IMR-90 (cell line): ENCODE results near the gene ANKRD6. TPM values are rescaled to one million over a fixed set of nuclear protein-coding genes. Genes with fewer than 3 reads are reported as not detected.

Source experiments
- ATAC-seq: fragments of 200-7000 bp; cut with Tn5 transposase; 2 replicates; pipeline ENCODE4 v1.9.1; 2020; ENCODE audit warnings: low read depth, mild to moderate bottlenecking, moderate library complexity
- BruUV-seq: library from RNA; stranded (reverse); fragments of 400-500 nt; replicated peaks from 2 replicates; lab custom pipeline; 2021; lab: Mats Ljungman, UMichigan
- CTCF ChIA-PET: fragments of 300-600 bp; formaldehyde crosslinking; extraction: SDS; loops from one replicate; lab custom pipeline; 2021; ENCODE audit warnings: antibody characterized with exemption; lab: Yijun Ruan, JAX
- POLR2A ChIA-PET: fragments of 300-600 bp; sonication (Branson Sonifier 250); formaldehyde crosslinking; loops from one replicate; lab custom pipeline; 2022; ENCODE audit warnings: antibody characterized with exemption; ENCODE audit not compliant: unreplicated experiment; lab: Charles Lee
- DNase-seq: peaks from one replicate; pipeline ENCODE4 v3.0.0; 2013
- H2AFZ ChIP-seq: replicated peaks from 2 replicates; pipeline ENCODE3; 2013; ENCODE audit warnings: low read length, mild to moderate bottlenecking; ENCODE audit not compliant: poor library complexity
- H2AK5ac ChIP-seq: 2 replicates; pipeline ENCODE4 v1.6.1; 2013; ENCODE audit warnings: low read depth, low read length, inconsistent platforms
- H2AK9ac ChIP-seq: replicated peaks from 2 replicates; pipeline ENCODE3; 2013; ENCODE audit warnings: mild to moderate bottlenecking, low read depth, low read length, moderate library complexity; ENCODE audit not compliant: poor library complexity
- H2BK120ac ChIP-seq: 2 replicates; pipeline ENCODE4 v1.6.1; 2013; ENCODE audit warnings: low read depth, low read length, inconsistent platforms
- H2BK15ac ChIP-seq: 3 replicates; pipeline ENCODE4 v1.6.1; 2013; ENCODE audit warnings: low read depth, low read length, inconsistent platforms
- H2BK20ac ChIP-seq: 2 replicates; pipeline ENCODE4 v1.6.1; 2013; ENCODE audit warnings: low read depth, mild to moderate bottlenecking, inconsistent platforms, low read length, moderate library complexity
- H2BK5ac ChIP-seq: 2 replicates; pipeline ENCODE4 v1.6.1; 2013; ENCODE audit warnings: mild to moderate bottlenecking, low read depth, low read length, inconsistent platforms; ENCODE audit not compliant: poor library complexity, severe bottlenecking
- H3K14ac ChIP-seq: replicated peaks from 2 replicates; pipeline ENCODE4 v1.6.1; 2013; ENCODE audit warnings: low read depth, low read length, inconsistent platforms
- H3K18ac ChIP-seq: 2 replicates; pipeline ENCODE4 v1.6.1; 2013; ENCODE audit warnings: low read depth, low read length, control low read depth
- H3K23ac ChIP-seq: 2 replicates; pipeline ENCODE4 v1.6.1; 2013; ENCODE audit warnings: low read depth, low read length, inconsistent platforms
- H3K27ac ChIP-seq: 2 replicates; pipeline ENCODE4 v1.5.1; 2013; ENCODE audit warnings: mild to moderate bottlenecking, control low read depth, low read length; ENCODE audit not compliant: insufficient read depth
- H3K27me3 ChIP-seq: 2 replicates; pipeline ENCODE4 v1.6.1; 2013; ENCODE audit warnings: low read length; ENCODE audit not compliant: control insufficient read depth, insufficient read depth
- H3K36me3 ChIP-seq: 2 replicates; pipeline ENCODE4 v1.6.1; 2013; ENCODE audit warnings: low read length, mixed read lengths; ENCODE audit not compliant: control insufficient read depth, insufficient read depth
- H3K4ac ChIP-seq: 2 replicates; pipeline ENCODE4 v1.6.1; 2013; ENCODE audit warnings: low read depth, low read length, inconsistent platforms
- H3K4me1 ChIP-seq: 2 replicates; pipeline ENCODE4 v1.6.1; 2013; ENCODE audit warnings: low read length, mixed read lengths; ENCODE audit not compliant: control insufficient read depth, insufficient read depth
- H3K4me2 ChIP-seq: 2 replicates; pipeline ENCODE4 v1.6.1; 2013; ENCODE audit warnings: low read depth, mild to moderate bottlenecking, control low read depth, low read length, moderate library complexity
- H3K4me3 ChIP-seq: 2 replicates; pipeline ENCODE4 v1.5.1; 2013; ENCODE audit warnings: low read depth, mild to moderate bottlenecking, control low read depth, low read length, moderate library complexity; ENCODE audit not compliant: insufficient read depth
- H3K56ac ChIP-seq: 2 replicates; pipeline ENCODE4 v1.6.1; 2013; ENCODE audit warnings: low read length, inconsistent platforms; ENCODE audit not compliant: insufficient read depth; ENCODE audit errors: extremely low read depth
- H3K79me1 ChIP-seq, 2 experiments: 2 replicates each; pipeline ENCODE4 v1.6.1; 2013; ENCODE audit warnings: low read length in 2 of 2, inconsistent platforms in 1 of 2, low read depth in 1 of 2
- H3K9ac ChIP-seq: 2 replicates; pipeline ENCODE4 v1.6.1; 2013; ENCODE audit warnings: low read depth, low read length, control low read depth
- H3K9me1 ChIP-seq: 2 replicates; pipeline ENCODE4 v1.6.1; 2013; ENCODE audit warnings: low read length, inconsistent platforms; ENCODE audit not compliant: insufficient read depth
- H3K9me3 ChIP-seq: 2 replicates; pipeline ENCODE4 v1.6.1; 2013; ENCODE audit warnings: low read length; ENCODE audit not compliant: control insufficient read depth, insufficient read depth
- H4K20me1 ChIP-seq: 2 replicates; pipeline ENCODE4 v1.6.1; 2013; ENCODE audit warnings: low read length, inconsistent platforms; ENCODE audit not compliant: insufficient read depth
- H4K5ac ChIP-seq: 2 replicates; pipeline ENCODE4 v1.6.1; 2013; ENCODE audit warnings: mild to moderate bottlenecking, low read depth, low read length, control low read depth
- H4K8ac ChIP-seq, 2 experiments: 2 replicates each; pipeline ENCODE4 v1.6.1; 2013; ENCODE audit warnings: low read depth in 2 of 2, low read length in 2 of 2, control low read depth in 1 of 2, inconsistent platforms in 1 of 2
- H4K91ac ChIP-seq: 2 replicates; pipeline ENCODE4 v1.6.1; 2013; ENCODE audit warnings: low read depth, low read length, inconsistent platforms; ENCODE audit not compliant: insufficient read depth
- BHLHE40 ChIP-seq: fragments of 150-350 bp; IDR thresholded peaks from 2 replicates; pipeline ENCODE4 v1.6.1; 2016; ENCODE audit warnings: mild to moderate bottlenecking, low read depth, low read length
- CHD1 ChIP-seq: IDR thresholded peaks from 2 replicates; pipeline ENCODE4 v1.6.1; 2012; ENCODE audit warnings: low read depth, low read length, improper control_type of control experiment
- FOS ChIP-seq: fragments of 150-350 bp; IDR thresholded peaks from 2 replicates; pipeline ENCODE4 v1.6.1; 2016; ENCODE audit warnings: low read depth, low read length
- MAFK ChIP-seq: IDR thresholded peaks from 2 replicates; pipeline ENCODE4 v1.6.1; 2012; ENCODE audit warnings: low read depth, low read length, improper control_type of control experiment
- MAZ ChIP-seq: IDR thresholded peaks from 2 replicates; pipeline ENCODE4 v1.6.1; 2012; ENCODE audit warnings: low read depth, mild to moderate bottlenecking, low read length, improper control_type of control experiment, moderate library complexity, borderline replicate concordance
- MXI1 ChIP-seq: IDR thresholded peaks from 2 replicates; pipeline ENCODE4 v1.6.1; 2012; ENCODE audit warnings: low read depth, mild to moderate bottlenecking, low read length, moderate library complexity, borderline replicate concordance
- RAD21 ChIP-seq: IDR thresholded peaks from 2 replicates; pipeline ENCODE4 v1.6.1; 2012; ENCODE audit warnings: low read length, improper control_type of control experiment
- RCOR1 ChIP-seq: IDR thresholded peaks from 2 replicates; pipeline ENCODE4 v1.6.1; 2012; ENCODE audit warnings: mild to moderate bottlenecking, low read length, improper control_type of control experiment; ENCODE audit not compliant: insufficient replicate concordance
- SMC3 ChIP-seq: fragments of 150-350 bp; IDR thresholded peaks from 2 replicates; pipeline ENCODE4 v1.6.1; 2016; ENCODE audit warnings: low read depth, mild to moderate bottlenecking, antibody characterized with exemption, low read length, moderate library complexity
- WGBS, 2 experiments: methylation state at CpG; one replicate each; pipeline versions ENCODE4 v1.1.5 to v1.1.7; 2013; ENCODE audit warnings: missing lambda C conversion rate in 2 of 2; ENCODE audit not compliant: insufficient read length in 1 of 2; ENCODE audit errors: extremely low coverage in 2 of 2; 5-methylcytosine and 5-hydroxymethylcytosine counted together
- dilution Hi-C: fragments of 300-500 bp; cut with HindIII; formaldehyde crosslinking; loops from one replicate; pipeline ENCODE4 v1.14.3; 2018; ENCODE audit warnings: low sequenced_read_pairs; ENCODE audit not compliant: unreplicated experiment
- in situ Hi-C: fragments of 300-500 bp; cut with MboI; formaldehyde crosslinking; loops from 3 replicates; pipeline ENCODE4 v1.14.3; 2019; ENCODE audit warnings: low sequenced_read_pairs, inconsistent platforms, mixed read lengths
- intact Hi-C: fragments of 100-400 bp; cut with micrococcal nuclease; formaldehyde crosslinking; loops from 2 replicates; pipeline ENCODE4 v1.10.0; 2022
- polyA plus RNA-seq, 3 experiments: library from polyadenylated mRNA; depleted of rRNA; stranded (reverse); fragments of >200 nt; gene quantifications; 2 replicates each; pipeline ENCODE4 v1.2.3, GENCODE V29; 2012; ENCODE audit warnings: low replicate concordance in 1 of 3
- total RNA-seq: library from RNA; depleted of rRNA; stranded (reverse); fragments of >200 nt; gene quantifications from 2 replicates; pipeline ENCODE4 v1.2.3, GENCODE V29; 2012
- TF ChIP-seq, protein P1 (sequence below): fragments of 150-350 bp; IDR thresholded peaks from 2 replicates; pipeline ENCODE4 v1.6.1; 2016; ENCODE audit warnings: low read depth, mild to moderate bottlenecking, low read length, moderate library complexity, borderline replicate concordance
- TF ChIP-seq, protein P2 (sequence below): conservative IDR thresholded peaks from 2 replicates; pipeline ENCODE4 v1.5.1; 2012; ENCODE audit warnings: mild to moderate bottlenecking, low read depth, low read length, improper control_type of control experiment
- TF ChIP-seq, protein P3 (sequence below): fragments of 150-350 bp; IDR thresholded peaks from 2 replicates; pipeline ENCODE4 v1.6.1; 2017; ENCODE audit warnings: mild to moderate bottlenecking, antibody characterized with exemption, low read length, low read depth

ANKRD6 gene
- total and polyA plus RNA-seq, 2 of the 4 experiments (the other 2 are of a cell fraction): 0.12 to 0.18 TPM

DNA sequence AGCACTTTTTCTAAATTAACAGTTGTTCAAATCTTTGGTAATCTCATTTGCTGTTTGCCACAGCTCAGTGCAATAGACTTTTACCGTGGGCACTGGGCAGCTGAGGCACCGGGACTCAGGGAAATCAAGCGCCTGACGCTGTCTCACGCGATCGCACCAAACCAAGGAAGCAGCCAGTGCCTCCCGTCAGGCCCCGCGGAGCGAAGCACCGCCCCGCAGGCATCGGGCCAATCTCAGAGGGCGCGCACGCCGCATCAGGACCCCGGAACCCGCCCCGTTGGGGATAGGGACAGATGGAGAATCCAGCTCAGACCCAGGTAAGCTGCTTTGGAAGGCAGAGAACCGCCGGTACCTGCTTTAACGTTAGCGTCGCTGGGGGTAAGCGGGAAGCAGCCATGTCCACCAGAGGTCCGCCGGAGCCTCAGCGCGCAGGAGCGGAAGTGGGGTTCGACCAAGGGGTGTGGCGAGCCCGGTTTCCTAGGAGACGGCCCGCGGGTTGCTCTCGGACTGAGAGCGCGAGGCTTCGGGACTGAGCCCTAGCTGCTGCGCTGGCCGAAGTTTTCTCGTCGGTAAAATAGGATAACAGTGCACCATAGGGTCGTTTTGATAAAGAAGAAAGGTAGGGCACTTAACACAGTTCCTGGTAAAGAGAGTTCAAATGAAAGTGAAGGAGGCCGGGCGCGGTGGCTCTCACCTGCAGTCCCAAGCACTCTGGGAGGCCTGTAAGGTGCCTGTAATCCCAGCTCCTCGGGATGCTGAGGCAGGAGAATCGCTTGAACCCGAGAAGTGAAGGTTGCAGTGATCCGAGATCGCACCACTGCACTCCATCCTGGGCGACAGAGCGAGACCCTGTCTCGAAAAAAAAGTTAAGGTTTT, 205.6 kb downstream of the ANKRD6 start, which contains the start of gene LYRM2:
Gene LYRM2 (minus strand): TSS at position 428 of the 876 bp plus-strand sequence. CDS start 31 bp downstream, at position 397.
- H4K20me1 ChIP-seq: no peaks in the 10 kb centered on the region
- CTCF ChIA-PET: interaction anchor here (1.1 kb wide), 1 partner anchor 9 kb away, joined by 4 read pairs; no protein-coding TSS in a partner anchor
- H3K4me1 ChIP-seq: no peaks in the 10 kb centered on the region; the same call in 1 of the 2 replicates
- peak within 1 kb of the TSS; percentile 93 for H2BK120ac ChIP-seq
- H3K4me3 ChIP-seq: peak within 1 kb of the TSS; percentile 79
- POLR2A ChIA-PET: interaction anchor here (0.5 to 0.7 kb wide), 2 partner anchors 8 to 852 kb away, joined by 3 to 4 read pairs; no protein-coding TSS in a partner anchor
- dilution Hi-C loops: no loop called here
- intact Hi-C loops: no loop called here
- peak within 1 kb of the TSS; percentile 99 for H2AFZ ChIP-seq
- peak within 1 kb of the TSS; percentile 77 for H3K4me2 ChIP-seq
- H3K27me3 ChIP-seq: no peaks in the 10 kb centered on the region
- no peaks in the 10 kb centered on the region for H3K9me1 ChIP-seq
- ATAC-seq (peak; percentile 98), DNase-seq (peak; percentile 90)
- 0 out of 2 replicates have a peak within 1 kb of the TSS, but pooled peaks have one; percentile 36 for H2BK20ac ChIP-seq
- peaks cover 10 to 13% of the 10 kb centered on the region in 2 experiments; a peak in 3 of 4 replicates for H3K79me1 ChIP-seq
- H3K18ac ChIP-seq: peak within 1 kb of the TSS; percentile 93
- peak within 1 kb of the TSS; percentile 85 for H3K9ac ChIP-seq
- H3K27ac ChIP-seq: peak within 1 kb of the TSS; percentile 89
- no peak within 1 kb of the TSS; the same call in 2 of the 3 replicates for H2BK15ac ChIP-seq
- H3K9me3 ChIP-seq: no peaks in the 10 kb centered on the region
- H3K36me3 ChIP-seq: peaks cover 4% of the 10 kb centered on the region
- WGBS, 2 experiments: 0% methylated on average over 23 of the region's 58 CpGs; no CpG with 5 or more reads in 1 of the 2 experiments
- H3K14ac ChIP-seq: peak within 1 kb of the TSS; percentile 96
- H2AK9ac ChIP-seq: peak within 1 kb of the TSS; percentile 93
- H4K91ac ChIP-seq: peak within 1 kb of the TSS; percentile 98
- H3K23ac ChIP-seq: peak within 1 kb of the TSS; percentile 95
- no TSS peak for BruUV-seq
- H4K5ac ChIP-seq: peak within 1 kb of the TSS; percentile 95
- H3K4ac ChIP-seq: peak within 1 kb of the TSS; percentile 93
- H2BK5ac ChIP-seq: peak within 1 kb of the TSS; percentile 94
- peak within 1 kb of the TSS; percentile 57 to 99 for H4K8ac ChIP-seq
- H2AK5ac ChIP-seq: peak within 1 kb of the TSS; percentile 33; the same call in 1 of the 2 replicates
- in situ Hi-C loops: no loop called here
- peak within 1 kb of the TSS; percentile 95 for H3K56ac ChIP-seq
- TF ChIP-seq RCOR1: no peak
- no peak for TF ChIP-seq MAFK
- no peak for TF ChIP-seq MAZ
- no peak for TF ChIP-seq SMC3
- TF ChIP-seq, protein P1, sequence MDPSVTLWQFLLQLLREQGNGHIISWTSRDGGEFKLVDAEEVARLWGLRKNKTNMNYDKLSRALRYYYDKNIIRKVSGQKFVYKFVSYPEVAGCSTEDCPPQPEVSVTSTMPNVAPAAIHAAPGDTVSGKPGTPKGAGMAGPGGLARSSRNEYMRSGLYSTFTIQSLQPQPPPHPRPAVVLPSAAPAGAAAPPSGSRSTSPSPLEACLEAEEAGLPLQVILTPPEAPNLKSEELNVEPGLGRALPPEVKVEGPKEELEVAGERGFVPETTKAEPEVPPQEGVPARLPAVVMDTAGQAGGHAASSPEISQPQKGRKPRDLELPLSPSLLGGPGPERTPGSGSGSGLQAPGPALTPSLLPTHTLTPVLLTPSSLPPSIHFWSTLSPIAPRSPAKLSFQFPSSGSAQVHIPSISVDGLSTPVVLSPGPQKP: no peak
- no peak for TF ChIP-seq RAD21
- no peak for TF ChIP-seq CHD1
- TF ChIP-seq BHLHE40: peak; percentile 78; the same call in 1 of the 2 replicates
- TF ChIP-seq, protein P2, sequence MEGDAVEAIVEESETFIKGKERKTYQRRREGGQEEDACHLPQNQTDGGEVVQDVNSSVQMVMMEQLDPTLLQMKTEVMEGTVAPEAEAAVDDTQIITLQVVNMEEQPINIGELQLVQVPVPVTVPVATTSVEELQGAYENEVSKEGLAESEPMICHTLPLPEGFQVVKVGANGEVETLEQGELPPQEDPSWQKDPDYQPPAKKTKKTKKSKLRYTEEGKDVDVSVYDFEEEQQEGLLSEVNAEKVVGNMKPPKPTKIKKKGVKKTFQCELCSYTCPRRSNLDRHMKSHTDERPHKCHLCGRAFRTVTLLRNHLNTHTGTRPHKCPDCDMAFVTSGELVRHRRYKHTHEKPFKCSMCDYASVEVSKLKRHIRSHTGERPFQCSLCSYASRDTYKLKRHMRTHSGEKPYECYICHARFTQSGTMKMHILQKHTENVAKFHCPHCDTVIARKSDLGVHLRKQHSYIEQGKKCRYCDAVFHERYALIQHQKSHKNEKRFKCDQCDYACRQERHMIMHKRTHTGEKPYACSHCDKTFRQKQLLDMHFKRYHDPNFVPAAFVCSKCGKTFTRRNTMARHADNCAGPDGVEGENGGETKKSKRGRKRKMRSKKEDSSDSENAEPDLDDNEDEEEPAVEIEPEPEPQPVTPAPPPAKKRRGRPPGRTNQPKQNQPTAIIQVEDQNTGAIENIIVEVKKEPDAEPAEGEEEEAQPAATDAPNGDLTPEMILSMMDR: no peak
- no peak for TF ChIP-seq FOS
- TF ChIP-seq MXI1: peak; percentile 73; the same call in 1 of the 2 replicates
- TF ChIP-seq, protein P3, sequence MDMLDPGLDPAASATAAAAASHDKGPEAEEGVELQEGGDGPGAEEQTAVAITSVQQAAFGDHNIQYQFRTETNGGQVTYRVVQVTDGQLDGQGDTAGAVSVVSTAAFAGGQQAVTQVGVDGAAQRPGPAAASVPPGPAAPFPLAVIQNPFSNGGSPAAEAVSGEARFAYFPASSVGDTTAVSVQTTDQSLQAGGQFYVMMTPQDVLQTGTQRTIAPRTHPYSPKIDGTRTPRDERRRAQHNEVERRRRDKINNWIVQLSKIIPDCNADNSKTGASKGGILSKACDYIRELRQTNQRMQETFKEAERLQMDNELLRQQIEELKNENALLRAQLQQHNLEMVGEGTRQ: no peak
